ENCODE measurements around the gene PIGZ.
A peak's percentile ranks its signal among the peaks of the same experiment; 100 is the strongest.

The PIGZ gene

DNA sequence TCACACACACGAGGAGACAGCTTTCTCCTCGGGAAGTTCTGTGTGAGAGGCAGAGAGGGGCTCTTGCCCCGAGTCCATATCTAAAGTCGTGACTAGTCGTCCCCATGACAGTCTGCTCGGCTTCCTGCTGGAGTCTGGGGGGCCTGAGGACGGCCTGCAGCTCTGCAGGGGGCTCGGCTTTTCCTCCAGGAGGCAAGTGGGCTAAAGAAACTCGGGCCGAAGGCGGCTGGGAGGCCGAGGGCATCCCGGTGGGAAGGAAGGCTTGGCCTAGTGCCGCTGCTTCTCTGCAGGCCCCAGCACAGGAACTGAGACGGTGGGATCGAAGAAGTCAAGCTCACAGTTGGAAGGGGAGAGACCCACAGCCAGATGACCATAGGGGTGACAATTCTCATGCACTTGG is 25.4 kb upstream of the PIGZ start:
- H3K4me3 ChIP-seq (ENCODE audit: low read depth, low read length), result no peak overlapping the region
- no peak for DNase-seq (ENCODE audit: low read depth)
- TF ChIP-seq, protein P1, sequence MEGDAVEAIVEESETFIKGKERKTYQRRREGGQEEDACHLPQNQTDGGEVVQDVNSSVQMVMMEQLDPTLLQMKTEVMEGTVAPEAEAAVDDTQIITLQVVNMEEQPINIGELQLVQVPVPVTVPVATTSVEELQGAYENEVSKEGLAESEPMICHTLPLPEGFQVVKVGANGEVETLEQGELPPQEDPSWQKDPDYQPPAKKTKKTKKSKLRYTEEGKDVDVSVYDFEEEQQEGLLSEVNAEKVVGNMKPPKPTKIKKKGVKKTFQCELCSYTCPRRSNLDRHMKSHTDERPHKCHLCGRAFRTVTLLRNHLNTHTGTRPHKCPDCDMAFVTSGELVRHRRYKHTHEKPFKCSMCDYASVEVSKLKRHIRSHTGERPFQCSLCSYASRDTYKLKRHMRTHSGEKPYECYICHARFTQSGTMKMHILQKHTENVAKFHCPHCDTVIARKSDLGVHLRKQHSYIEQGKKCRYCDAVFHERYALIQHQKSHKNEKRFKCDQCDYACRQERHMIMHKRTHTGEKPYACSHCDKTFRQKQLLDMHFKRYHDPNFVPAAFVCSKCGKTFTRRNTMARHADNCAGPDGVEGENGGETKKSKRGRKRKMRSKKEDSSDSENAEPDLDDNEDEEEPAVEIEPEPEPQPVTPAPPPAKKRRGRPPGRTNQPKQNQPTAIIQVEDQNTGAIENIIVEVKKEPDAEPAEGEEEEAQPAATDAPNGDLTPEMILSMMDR (conservative IDR thresholded peaks at IDR 0.05; ENCODE audit: low read depth, low read length), result no peak

DNA sequence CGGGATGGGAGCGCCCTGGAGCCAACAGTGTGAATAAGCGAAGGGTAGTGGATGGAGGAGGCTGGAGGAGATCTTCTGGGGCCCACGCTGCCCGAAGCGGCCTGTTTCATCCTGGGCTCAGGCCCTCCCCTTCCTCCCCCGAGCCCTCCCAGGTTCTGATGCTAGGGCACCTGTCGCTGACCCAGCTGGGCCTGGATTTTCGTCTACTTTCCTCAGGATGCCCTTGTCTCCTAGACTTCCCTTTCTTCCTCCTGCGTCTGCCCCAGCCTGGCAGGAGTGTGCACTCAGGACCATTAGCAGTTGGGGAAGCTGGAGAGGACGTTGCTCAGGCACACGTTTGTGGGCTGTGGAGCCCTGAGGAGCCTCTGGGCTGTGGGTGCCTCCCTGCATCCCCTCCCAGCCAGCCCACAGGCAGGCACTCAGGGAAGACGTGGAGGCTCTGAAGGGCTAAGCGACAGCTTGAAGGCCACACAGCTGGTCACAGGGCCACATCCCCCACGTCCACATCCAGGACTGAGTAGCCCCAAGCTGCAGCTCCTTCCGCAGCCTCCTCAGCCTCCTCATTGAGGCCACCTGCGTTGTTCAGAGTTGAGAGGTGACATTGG is 23.9 kb upstream of the PIGZ start:
- H3K4me3 ChIP-seq (ENCODE audit: low read depth, low read length), result no peak overlapping the region
- DNase-seq (ENCODE audit: low read depth), result no peak
- TF ChIP-seq, protein P1 (conservative IDR thresholded peaks at IDR 0.05; ENCODE audit: low read depth, low read length), result no peak

DNA sequence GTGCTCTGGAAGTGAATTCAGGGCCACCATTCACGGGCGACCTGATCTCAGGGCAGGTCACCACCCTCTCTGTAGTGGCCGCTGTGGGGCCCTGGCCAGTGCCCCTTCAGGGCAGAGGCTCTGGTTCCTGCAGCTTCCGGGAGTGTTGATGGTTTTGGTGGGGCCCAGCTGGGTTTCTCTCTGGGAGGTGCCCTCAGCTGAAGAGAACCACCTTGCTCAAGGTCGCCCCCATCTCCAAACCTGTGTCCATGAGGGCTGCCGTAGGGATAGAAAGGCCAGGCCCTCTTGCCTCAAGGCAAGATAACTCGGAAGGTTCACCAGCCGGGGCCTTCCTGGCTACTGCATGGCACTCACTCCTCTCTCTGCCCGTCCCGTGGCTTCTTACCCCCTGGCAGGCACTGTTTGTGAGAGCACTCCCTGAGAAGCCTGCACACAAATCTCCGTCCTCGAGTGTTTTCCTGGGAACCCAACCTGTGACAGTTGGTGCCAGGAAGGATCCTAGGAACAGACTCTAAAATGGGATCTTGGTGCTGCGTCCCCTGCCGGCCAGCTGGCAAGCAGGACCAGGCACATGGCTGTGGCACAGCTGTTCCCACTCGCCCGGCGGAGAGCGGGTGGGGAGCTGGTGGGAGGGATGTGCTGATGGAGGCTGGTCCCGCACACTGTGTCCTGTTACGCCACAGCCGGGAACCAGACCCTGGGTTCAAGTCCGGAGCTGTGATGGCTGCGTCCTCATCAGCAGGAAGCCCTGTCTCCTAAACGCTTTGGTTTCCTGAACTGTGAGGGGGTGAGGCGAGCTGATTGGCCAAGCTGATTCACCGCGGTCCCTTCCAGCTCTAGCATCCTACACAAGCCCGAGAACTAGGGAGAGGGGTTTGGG is 23.2 kb upstream of the PIGZ start:
- TF ChIP-seq, protein P1 (conservative IDR thresholded peaks at IDR 0.05; ENCODE audit: low read depth, low read length), result no peak
- DNase-seq (ENCODE audit: low read depth), result no peak
- H3K4me3 ChIP-seq (ENCODE audit: low read depth, low read length), result no peak overlapping the region

DNA sequence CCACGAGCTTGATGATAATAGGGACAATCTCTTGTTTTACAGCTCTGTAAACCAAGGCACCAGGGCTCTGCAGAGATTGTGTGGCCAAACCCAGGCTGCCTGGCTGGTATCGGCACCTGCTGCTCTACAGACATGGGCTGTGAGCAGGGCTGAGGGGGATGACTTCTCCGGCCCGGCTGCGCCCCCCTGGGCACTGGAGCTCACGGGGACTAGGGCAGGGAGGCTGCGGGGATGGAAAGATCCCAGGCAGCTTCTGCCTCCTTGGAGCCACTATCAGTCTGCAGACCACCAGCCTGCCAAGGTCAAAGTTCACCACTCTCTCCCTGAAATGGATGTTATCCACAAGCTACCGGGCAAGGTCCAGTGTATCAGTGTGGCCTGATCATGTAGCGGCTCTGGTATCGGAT is 22.0 kb upstream of the PIGZ start:
- H3K4me3 ChIP-seq (ENCODE audit: low read depth, low read length), result no peak overlapping the region
- no peak for DNase-seq (ENCODE audit: low read depth)
- TF ChIP-seq, protein P1 (conservative IDR thresholded peaks at IDR 0.05; ENCODE audit: low read depth, low read length), result no peak

DNA sequence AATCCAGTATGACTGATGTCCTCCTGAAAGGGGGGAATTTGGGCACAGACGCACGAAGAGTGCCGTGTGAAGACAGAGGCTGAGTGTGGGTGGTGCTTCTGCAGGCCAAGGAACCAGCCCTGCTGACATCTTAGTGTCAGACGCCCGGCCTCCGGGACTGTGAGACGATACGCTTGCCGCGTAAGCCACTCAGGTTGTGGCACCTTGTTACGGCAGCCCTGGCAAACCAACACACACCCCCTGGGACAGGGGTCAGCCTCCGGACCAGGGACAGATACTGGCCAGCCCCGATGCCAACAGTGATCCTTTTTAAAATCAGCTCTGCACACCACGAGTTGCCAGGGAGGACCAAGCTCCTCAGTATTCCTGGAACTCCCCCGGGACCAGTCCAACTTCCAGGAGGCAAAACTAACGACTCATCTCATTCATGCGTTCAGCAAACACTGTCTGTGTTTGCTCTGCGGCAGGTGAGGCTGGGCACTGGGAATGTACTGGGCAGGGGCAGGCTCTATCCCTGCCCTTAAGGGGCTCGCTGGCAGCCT is 21.2 kb upstream of the PIGZ start:
- no peak overlapping the region for H3K4me3 ChIP-seq (ENCODE audit: low read depth, low read length)
- DNase-seq (ENCODE audit: low read depth), result no peak
- TF ChIP-seq, protein P1 (conservative IDR thresholded peaks at IDR 0.05; ENCODE audit: low read depth, low read length), result no peak

DNA sequence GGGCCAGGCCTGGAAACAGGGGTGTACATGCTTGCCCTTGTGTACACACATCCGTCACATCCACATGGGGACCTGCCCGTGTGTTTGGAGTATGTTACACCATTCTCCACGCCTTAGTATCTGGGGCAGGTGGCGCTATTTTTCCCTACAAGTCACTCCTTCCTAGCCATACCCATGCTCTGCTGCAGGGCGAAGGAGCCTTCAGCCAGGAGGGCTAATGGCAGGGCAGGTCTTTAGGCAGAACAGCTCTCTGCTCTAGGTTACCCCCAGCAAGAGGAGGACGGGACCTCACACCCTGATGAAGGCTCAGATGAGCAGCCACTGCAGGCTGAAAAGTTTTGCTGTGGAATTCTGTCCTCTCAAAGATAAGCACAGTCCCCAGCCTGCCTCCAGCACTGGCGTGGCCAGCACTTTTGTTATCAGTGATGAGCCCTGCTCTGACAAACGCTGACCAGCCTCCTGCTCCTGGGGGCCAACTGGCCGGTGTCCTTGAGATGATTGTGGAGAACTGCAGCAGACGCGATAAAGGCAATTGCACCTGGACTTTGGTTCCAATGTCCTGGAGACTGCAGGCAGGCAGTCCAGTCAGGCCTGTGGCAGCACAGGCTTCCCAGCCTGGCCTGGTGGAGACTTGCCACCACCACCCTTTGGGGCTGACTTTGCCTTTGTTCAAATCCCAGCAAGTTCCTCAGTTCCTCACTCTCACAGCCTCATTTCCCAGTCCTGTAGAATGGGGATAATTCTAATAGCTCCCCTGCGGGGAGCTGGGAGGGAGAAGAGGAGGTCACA is 19.8 kb upstream of the PIGZ start:
- peak; percentile 33 for DNase-seq (ENCODE audit: low read depth)
- no peak overlapping the region for H3K4me3 ChIP-seq (ENCODE audit: low read depth, low read length)
- TF ChIP-seq, protein P1 (conservative IDR thresholded peaks at IDR 0.05; ENCODE audit: low read depth, low read length), result peak; percentile 35

All from choroid plexus epithelial cell (primary cell).